Body of pancreas (tissue), 4 donors: ENCODE measurements around the gene UQCC2.

Experiments
- CTCF ChIP-seq, 7 experiments: fragments of 450-650 bp in 4 of 7; fragments of 200-600 bp in 3 of 7; sonication (generic) in 3 of 7; IDR thresholded peaks; one replicate each; pipeline ENCODE4 v1.5.1; 2016 to 2019; ENCODE audit warnings: antibody characterized with exemption in 7 of 7
- POLR2A ChIP-seq, 3 donors: fragments of 450-650 bp; IDR thresholded peaks; one replicate each; pipeline ENCODE4 v1.6.1; 2016; ENCODE audit warnings: antibody characterized with exemption in 3 of 3, mild to moderate bottlenecking in 2 of 3

DNA sequence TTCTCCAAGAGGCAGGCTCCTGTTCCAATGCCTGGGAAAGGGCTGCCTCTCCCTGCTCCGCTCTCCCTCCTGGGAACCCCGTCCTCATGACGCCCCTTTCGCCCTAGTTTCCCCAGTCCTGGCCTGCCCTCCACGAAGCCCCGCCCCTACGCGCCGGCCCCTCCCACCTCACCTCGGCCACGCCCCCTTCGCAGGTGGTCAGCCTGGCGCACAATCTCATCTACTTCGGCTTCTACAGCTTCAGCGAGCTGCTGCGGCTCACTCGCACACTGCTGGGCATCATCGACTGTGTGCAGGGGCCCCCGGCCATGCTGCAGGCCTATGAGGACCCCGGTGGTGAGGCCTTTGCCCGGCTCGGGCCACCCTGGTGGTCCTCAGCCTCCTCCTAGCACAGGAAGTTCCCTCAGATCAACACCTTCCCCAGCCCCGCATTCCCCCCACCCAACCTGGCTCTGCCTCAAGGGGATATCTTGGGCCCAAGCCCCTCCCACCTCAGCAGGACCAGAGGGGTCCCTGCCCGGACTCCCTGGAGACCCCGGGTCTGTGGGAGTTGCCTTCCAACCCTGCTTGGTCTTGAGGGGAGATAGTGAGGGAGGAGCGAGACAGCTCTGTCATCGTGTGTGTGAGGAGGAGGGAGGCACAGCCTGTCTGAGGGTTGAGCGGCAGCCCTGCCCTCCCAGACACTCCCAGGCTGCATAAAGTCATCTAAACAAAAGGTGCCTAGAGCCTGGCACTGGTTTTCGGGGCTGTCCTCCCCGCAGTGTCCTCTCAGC is 40.3 kb downstream of the UQCC2 start:
- no peak for TF ChIP-seq CTCF (IDR thresholded peaks at IDR 0.05)
- no peak for TF ChIP-seq POLR2A (IDR thresholded peaks at IDR 0.05)
